Panc1 (cell line): ENCODE results near the gene WSCD2. TPM values are rescaled to one million over a fixed set of nuclear protein-coding genes. Genes with fewer than 3 reads are reported as not detected.

Experiments used
- ATAC-seq: fragments of 200-7000 bp; cut with Tn5 transposase; 2 replicates; pipeline ENCODE4 v1.9.1; 2020; ENCODE audit warnings: mild to moderate bottlenecking, moderate library complexity
- BruUV-seq: library from RNA; stranded (reverse); fragments of 400-500 nt; replicated peaks from 2 replicates; lab custom pipeline; 2021; lab: Mats Ljungman, UMichigan
- CTCF ChIA-PET: fragments of 300-600 bp; sonication (Branson Sonifier 250); formaldehyde crosslinking; loops from one replicate; lab custom pipeline; 2022; ENCODE audit warnings: antibody characterized with exemption; lab: Charles Lee
- POLR2A ChIA-PET: fragments of 300-600 bp; sonication (Branson Sonifier 250); formaldehyde crosslinking; loops from one replicate; lab custom pipeline; 2022; ENCODE audit warnings: antibody characterized with exemption; lab: Charles Lee
- DNase-seq: peaks from one replicate; pipeline ENCODE4 v3.0.0-alpha.2; 2010; ENCODE audit warnings: low read depth, low spot score
- H3K27ac ChIP-seq: 2 replicates; pipeline ENCODE4 v1.5.1; 2011; ENCODE audit warnings: mild to moderate bottlenecking, low read length, inconsistent platforms
- H3K27me3 ChIP-seq: fragments of 200-500 bp; sonication (Bioruptor generic); 2 replicates; pipeline ENCODE4 v1.6.0; 2014; ENCODE audit warnings: low read length, inconsistent platforms; ENCODE audit not compliant: control insufficient read depth, insufficient read depth
- H3K36me3 ChIP-seq: fragments of 200-500 bp; sonication (Bioruptor generic); 2 replicates; pipeline ENCODE4 v1.5.1; 2014; ENCODE audit warnings: inconsistent platforms, mild to moderate bottlenecking, low read length, moderate library complexity; ENCODE audit not compliant: control insufficient read depth, insufficient read depth
- H3K4me1 ChIP-seq: 2 replicates; pipeline ENCODE4 v1.5.1; 2011; ENCODE audit warnings: inconsistent platforms, mild to moderate bottlenecking, low read length, moderate library complexity; ENCODE audit not compliant: control insufficient read depth, insufficient read depth
- H3K4me3 ChIP-seq, 2 experiments: 2 replicates each; pipeline ENCODE4 v1.5.1; 2011 to 2012; ENCODE audit warnings: low read depth in 2 of 2, low read length in 2 of 2, mild to moderate bottlenecking in 2 of 2, inconsistent platforms in 1 of 2, moderate library complexity in 1 of 2
- H3K9me3 ChIP-seq: fragments of 200-500 bp; sonication (Bioruptor generic); 2 replicates; pipeline ENCODE4 v1.5.1; 2014; ENCODE audit warnings: low read depth, mild to moderate bottlenecking, inconsistent platforms, low read length, moderate library complexity; ENCODE audit not compliant: control insufficient read depth, insufficient read depth
- CTCF ChIP-seq: fragments of 450-650 bp; IDR thresholded peaks from 2 replicates; pipeline ENCODE4 v1.5.1; 2017; ENCODE audit warnings: mild to moderate bottlenecking
- POLR2AphosphoS5 ChIP-seq: IDR thresholded peaks from 2 replicates; pipeline ENCODE4 v1.6.1; 2012; ENCODE audit warnings: mild to moderate bottlenecking, low read depth, low read length, moderate library complexity
- REST ChIP-seq, 2 experiments: IDR thresholded peaks; 2 replicates each; pipeline ENCODE4 v1.6.1; 2011 to 2012; ENCODE audit warnings: low read depth in 2 of 2, control low read depth in 1 of 2, low read length in 1 of 2, mild to moderate bottlenecking in 1 of 2, moderate library complexity in 1 of 2; ENCODE audit not compliant: insufficient read depth in 1 of 2
- SIN3A ChIP-seq: IDR thresholded peaks from 2 replicates; pipeline ENCODE4 v1.6.1; 2012; ENCODE audit warnings: low read depth, mild to moderate bottlenecking, low read length, moderate library complexity, borderline replicate concordance; ENCODE audit not compliant: insufficient read depth
- TCF7L2 ChIP-seq: IDR thresholded peaks from 2 replicates; pipeline ENCODE4 v1.6.1; 2011; ENCODE audit warnings: mild to moderate bottlenecking, low read depth, low read length, inconsistent platforms
- in situ Hi-C: cut with HindIII; loops from 2 replicates; pipeline ENCODE4 v1.10.0; 2016; ENCODE audit warnings: low sequenced_read_pairs, low pct_unique_long_range_greater_than_20kb
- intact Hi-C: fragments of 100-400 bp; cut with micrococcal nuclease; formaldehyde crosslinking; loops from one replicate; pipeline ENCODE4 v1.10.0; 2022; ENCODE audit not compliant: unreplicated experiment
- total RNA-seq: library from RNA; stranded (reverse); gene quantifications from one replicate; pipeline ENCODE4 v1.2.1, GENCODE V29; 2021; ENCODE audit not compliant: unreplicated experiment

WSCD2 gene
- total RNA-seq, 1 experiment from 2014 or later: 0.64 TPM

- no peak for TF ChIP-seq TCF7L2
- TF ChIP-seq REST (IDR thresholded peaks at IDR 0.05; ENCODE audit: insufficient read depth in 1 of 2, low read depth in 2 of 2, low read length in 1 of 2): no peak
- TF ChIP-seq SIN3A: no peak
- TF ChIP-seq POLR2AphosphoS5: no peak
- no peak for TF ChIP-seq CTCF
- no peaks in the 10 kb centered on the region for H3K9me3 ChIP-seq
- H3K27ac ChIP-seq: no peak overlapping the region
- POLR2A ChIA-PET: no interaction called here
- no peak for DNase-seq
- H3K4me1 ChIP-seq: no peaks in the 10 kb centered on the region
- BruUV-seq: no TSS peak
- ATAC-seq: 0 out of 2 replicates have a peak, but pooled peaks have one; percentile 63
- in situ Hi-C loops (no loop called here), intact Hi-C loops (no loop called here)
- H3K4me3 ChIP-seq: no peak overlapping the region
- H3K27me3 ChIP-seq: peaks cover 12% of the 10 kb centered on the region; the same call in 1 of the 2 replicates
- no peaks in the 10 kb centered on the region for H3K36me3 ChIP-seq
- CTCF ChIA-PET: no interaction called here
These were observed 16.1 kb upstream of the WSCD2 start for GRCh38 chr12:108112832-108113556.

- ChIA-PET POLR2A (no interaction called here), CTCF (no interaction called here)
- in situ Hi-C loops (no loop called here), intact Hi-C loops (no loop called here)
- BruUV-seq: no TSS peak
- ATAC-seq: no peak
- no peaks in the 10 kb centered on the region for H3K36me3 ChIP-seq
- H3K4me1 ChIP-seq: no peaks in the 10 kb centered on the region
- no peak for TF ChIP-seq SIN3A
- TF ChIP-seq REST (IDR thresholded peaks at IDR 0.05; ENCODE audit: insufficient read depth in 1 of 2, low read depth in 2 of 2, low read length in 1 of 2): no peak
- no peak for TF ChIP-seq TCF7L2
- no peak for TF ChIP-seq CTCF
- TF ChIP-seq POLR2AphosphoS5: no peak
- no peak overlapping the region for H3K4me3 ChIP-seq
- DNase-seq: no peak
- no peak overlapping the region for H3K27ac ChIP-seq
- H3K9me3 ChIP-seq: no peaks in the 10 kb centered on the region
- H3K27me3 ChIP-seq: peaks cover 12% of the 10 kb centered on the region; the same call in 1 of the 2 replicates
These were observed 13.7 kb upstream of the WSCD2 start for GRCh38 chr12:108115123-108116121.
